K562 (cell line): Measurements from ENCODE around the gene DYNC2H1. TPM values are rescaled to one million over a fixed set of nuclear protein-coding genes. Genes with fewer than 3 reads are reported as not detected.

Source experiments
- ATAC-seq: fragments of 200-7000 bp; cut with Tn5 transposase; 3 replicates; pipeline ENCODE4 v1.9.1; 2020; ENCODE audit warnings: moderate library complexity
- BruUV-seq: library from RNA; stranded (reverse); fragments of 400-500 nt; replicated peaks from 2 replicates; lab custom pipeline; 2021; lab: Mats Ljungman, UMichigan
- CTCF ChIA-PET: fragments of 300-600 bp; formaldehyde crosslinking; extraction: SDS; loops from one replicate; lab custom pipeline; 2021; ENCODE audit warnings: low intra/inter-chr PET ratio; lab: Yijun Ruan, JAX
- POLR2A ChIA-PET: fragments of 300-600, 350-650 bp; sonication (Branson Sonifier 250); formaldehyde crosslinking; extraction: SDS; loops from one replicate; lab custom pipeline; 2021; ENCODE audit warnings: antibody characterized with exemption, inconsistent platforms; lab: Yijun Ruan, JAX
- DNase-seq, 4 experiments: peaks; one replicate each; pipeline versions ENCODE4 v3.0.0 to v3.0.0-alpha.2; 2011 to 2018; ENCODE audit warnings: low spot score in 3 of 4, mixed read lengths in 3 of 4; ENCODE audit errors: extremely low read depth in 1 of 4
- FAIRE-seq: peaks from 2 replicates; lab custom pipeline; 2011; peaks lifted over from hg19 to GRCh38; lab: Jason Lieb, UNC
- H2AFZ ChIP-seq: 2 replicates; pipeline ENCODE4 v1.6.0; 2011; ENCODE audit warnings: low read depth, low read length, control low read depth, inconsistent platforms
- H3K27ac ChIP-seq: fragments of 200-600 bp; 3 replicates; pipeline ENCODE4 v1.8.0; 2011; ENCODE audit warnings: low read depth, mild to moderate bottlenecking, control low read depth, inconsistent platforms, low read length, moderate library complexity, mixed read lengths; ENCODE audit errors: extremely low read depth
- H3K27me3 ChIP-seq, 2 experiments: fragments of 300-600 bp in 1 of 2; 2 replicates in 1 of 2; 3 replicates in 1 of 2; pipeline versions ENCODE4 v1.6.0 to v1.8.0; 2011; ENCODE audit warnings: inconsistent platforms in 2 of 2, low read length in 2 of 2, mild to moderate bottlenecking in 1 of 2, mixed read lengths in 1 of 2, moderate library complexity in 1 of 2; ENCODE audit not compliant: control insufficient read depth in 2 of 2, insufficient read depth in 2 of 2
- H3K36me3 ChIP-seq: fragments of 300-600 bp; 3 replicates; pipeline ENCODE4 v1.8.0; 2011; ENCODE audit warnings: mild to moderate bottlenecking, low read length, inconsistent platforms; ENCODE audit not compliant: control insufficient read depth, insufficient read depth
- H3K4me1 ChIP-seq, 2 experiments: fragments of 200-600 bp in 1 of 2; replicated peaks in 1 of 2; 2 replicates in 1 of 2; 3 replicates in 1 of 2; pipeline versions ENCODE4 v1.5.1 to v1.8.0; 2011; ENCODE audit warnings: inconsistent platforms in 2 of 2, low read length in 2 of 2, mild to moderate bottlenecking in 1 of 2, mixed read lengths in 1 of 2, moderate library complexity in 1 of 2; ENCODE audit not compliant: control insufficient read depth in 2 of 2, insufficient read depth in 2 of 2
- H3K4me2 ChIP-seq: 2 replicates; pipeline ENCODE4 v1.6.1; 2011; ENCODE audit warnings: low read length, control low read depth, inconsistent platforms, mixed read lengths; ENCODE audit not compliant: insufficient read depth
- H3K4me3 ChIP-seq: fragments of 200-600 bp; sonication (generic), shearing (Covaris generic); 2 replicates; pipeline ENCODE4 v1.5.1; 2016; ENCODE audit warnings: control low read depth, inconsistent platforms
- H3K79me2 ChIP-seq: fragments of 200-600 bp; 3 replicates; pipeline ENCODE4 v1.8.0; 2011; ENCODE audit warnings: low read length, inconsistent platforms; ENCODE audit not compliant: control insufficient read depth, insufficient read depth
- H3K9ac ChIP-seq, 2 experiments: 2 replicates each; pipeline versions ENCODE4 v1.6.0 to v1.6.1; 2011; ENCODE audit warnings: low read depth in 2 of 2, low read length in 2 of 2, control low read depth in 1 of 2, inconsistent platforms in 1 of 2, mild to moderate bottlenecking in 1 of 2, mixed read lengths in 1 of 2; ENCODE audit not compliant: insufficient read depth in 1 of 2
- H3K9me1 ChIP-seq: one replicate; pipeline ENCODE4 v1.6.0; 2011; ENCODE audit warnings: inconsistent platforms, mild to moderate bottlenecking, low read length, moderate library complexity; ENCODE audit not compliant: control insufficient read depth, insufficient read depth
- H3K9me3 ChIP-seq: replicated peaks from 2 replicates; pipeline ENCODE4 v1.5.1; 2011; ENCODE audit warnings: low read depth, low read length, inconsistent platforms; ENCODE audit not compliant: control insufficient read depth, insufficient read depth
- H4K20me1 ChIP-seq: replicated peaks from 2 replicates; pipeline ENCODE4 v1.6.1; 2011; ENCODE audit warnings: low read length, inconsistent platforms, mixed read lengths; ENCODE audit not compliant: control insufficient read depth, insufficient read depth
- BCOR ChIP-seq: fragments of 450-650 bp; IDR thresholded peaks from 2 replicates; pipeline ENCODE4 v1.6.1; 2016
- CREM ChIP-seq: IDR thresholded peaks from 2 replicates; pipeline ENCODE4 v1.6.1; 2014; ENCODE audit warnings: antibody characterized with exemption, low read depth
- E2F5 ChIP-seq: sonication (generic); formaldehyde crosslinking; IDR thresholded peaks from 2 replicates; pipeline ENCODE4 v1.8.0; 2022; ENCODE audit warnings: mild to moderate bottlenecking, missing genetic modification reagents
- EZH2 ChIP-seq: IDR thresholded peaks from 2 replicates; pipeline ENCODE4 v1.6.1; 2012; ENCODE audit warnings: low read depth, mild to moderate bottlenecking, inconsistent platforms, low read length, borderline replicate concordance
- FOXP4 ChIP-seq: sonication (generic); formaldehyde crosslinking; IDR thresholded peaks from 2 replicates; pipeline ENCODE4 v1.8.0; 2022; ENCODE audit warnings: mild to moderate bottlenecking, missing genetic modification reagents, borderline replicate concordance
- ILF3 ChIP-seq: fragments of 450-650 bp; IDR thresholded peaks from 2 replicates; pipeline ENCODE4 v1.6.1; 2018; ENCODE audit warnings: antibody characterized with exemption, mild to moderate bottlenecking, moderate library complexity, borderline replicate concordance
- IRF1 ChIP-seq: sonication (generic); formaldehyde crosslinking; IDR thresholded peaks from 2 replicates; pipeline ENCODE4 v1.8.0; 2022; ENCODE audit warnings: missing genetic modification reagents, mild to moderate bottlenecking, borderline replicate concordance
- MYNN ChIP-seq, 2 experiments: sonication (generic); formaldehyde crosslinking in 1 of 2; IDR thresholded peaks; 2 replicates each; pipeline versions ENCODE4 v1.5.0 to v1.6.1; 2016 to 2020; ENCODE audit warnings: antibody characterized with exemption in 1 of 2, missing genetic modification reagents in 1 of 2
- POLR2B ChIP-seq: fragments of 450-650 bp; IDR thresholded peaks from 2 replicates; pipeline ENCODE4 v1.6.1; 2018; ENCODE audit warnings: low read depth; ENCODE audit not compliant: partially characterized antibody
- RFX7 ChIP-seq: fragments of 250-450 bp; sonication (Bioruptor Pico); IDR thresholded peaks from 2 replicates; pipeline ENCODE4 v1.5.1; 2021; ENCODE audit warnings: mild to moderate bottlenecking
- RNF2 ChIP-seq: sonication (generic); IDR thresholded peaks from 2 replicates; pipeline ENCODE4 v1.6.1; 2016
- ZMIZ1 ChIP-seq, 2 experiments: fragments of 150-350 bp in 1 of 2; IDR thresholded peaks; 2 replicates each; pipeline ENCODE4 v1.6.1; 2012 to 2016; ENCODE audit warnings: low read depth in 2 of 2, low read length in 2 of 2, mild to moderate bottlenecking in 1 of 2, moderate library complexity in 1 of 2
- ZNF263 ChIP-seq: sonication (generic); formaldehyde crosslinking; IDR thresholded peaks from 2 replicates; pipeline ENCODE4 v1.8.0; 2022; ENCODE audit warnings: mild to moderate bottlenecking, missing genetic modification reagents, borderline replicate concordance
- ZNF316 ChIP-seq: fragments of 450-650 bp; IDR thresholded peaks from 2 replicates; pipeline ENCODE4 v1.6.1; 2016
- WGBS: fragments of 100-300 bp; shearing (Covaris generic); methylation state at CpG from one replicate; pipeline ENCODE4 v1.1.6; 2016; ENCODE audit warnings: low coverage, mixed read lengths; ENCODE audit not compliant: insufficient coverage; ENCODE audit errors: missing lambda C conversion rate; 5-methylcytosine and 5-hydroxymethylcytosine counted together
- in situ Hi-C: fragments of 300-500 bp; cut with MboI; formaldehyde crosslinking; loops from 4 replicates; pipeline ENCODE4 v1.15.0; 2018; ENCODE audit warnings: inconsistent platforms, mixed read lengths
- intact Hi-C: fragments of 100-400 bp; cut with micrococcal nuclease; formaldehyde crosslinking; loops from 2 replicates; pipeline ENCODE4 v1.14.2; 2022
- polyA plus RNA-seq, 8 experiments: library from polyadenylated mRNA; depleted of rRNA in 4 of 8; stranded (reverse) in 5 of 8; unstranded in 3 of 8; fragments of >200 nt; fragmentation: Nextera tagmentation in 2 of 8; fragmentation: Illumina TruSeq in 1 of 8; extraction: Ambion mirVana in 2 of 8; extraction: Trizol in 1 of 8; gene quantifications; 2 replicates each; pipeline versions ENCODE4 v1.2.1 to v1.2.3, GENCODE V29; 2011 to 2014; ENCODE audit warnings: inconsistent platforms in 1 of 8, missing spikeins in 1 of 8
- total RNA-seq, 7 experiments: library from RNA; depleted of rRNA in 6 of 7; stranded (reverse); fragments of >200 nt in 6 of 7; fragmentation: Illumina TruSeq in 2 of 7; extraction: Trizol in 2 of 7; gene quantifications; 2 replicates each; pipeline versions ENCODE4 v1.2.1 to v1.2.3, GENCODE V29; 2011 to 2021; ENCODE audit warnings: low replicate concordance in 1 of 7

The DYNC2H1 gene
- total and polyA plus RNA-seq, 9 of the 15 experiments (the other 6 are each of a cell fraction or from before 2014, with no cell fraction given) = 0.08 to 0.64 (median 0.20) TPM

GRCh38 chr11:103266167-103266831, 157.1 kb downstream of the DYNC2H1 start:
- no TSS peak for BruUV-seq
- TF ChIP-seq CREM = no peak
- no peak for TF ChIP-seq MYNN (IDR thresholded peaks at IDR 0.05)
- no peak for TF ChIP-seq MYNN (CRISPR knock-in tag; IDR thresholded peaks at IDR 0.05)
- no peak for TF ChIP-seq IRF1 (CRISPR knock-in tag)
- TF ChIP-seq ZNF263 = no peak
- no peak for TF ChIP-seq ZMIZ1 (IDR thresholded peaks at IDR 0.05; ENCODE audit: low read depth in 2 of 2, low read length in 2 of 2)
- no peak for TF ChIP-seq BCOR
- no peak for TF ChIP-seq RNF2
- TF ChIP-seq ILF3 = no peak
- no peak for TF ChIP-seq EZH2
- no peak for TF ChIP-seq FOXP4 (CRISPR knock-in tag)
- TF ChIP-seq E2F5 (CRISPR knock-in tag) = no peak
- TF ChIP-seq ZNF316 = no peak
- no peak for TF ChIP-seq POLR2B
- no peak for TF ChIP-seq RFX7 (CRISPR knock-in tag)
- TF ChIP-seq, all 486 proteins: peak for 0
- H3K4me3 ChIP-seq = no peak overlapping the region
- no peaks in the 10 kb centered on the region for H4K20me1 ChIP-seq
- FAIRE-seq (no peak), ATAC-seq (no peak), DNase-seq (no peak)
- no peaks in the 10 kb centered on the region for H3K79me2 ChIP-seq
- H2AFZ ChIP-seq = no peak overlapping the region
- no peaks in the 10 kb centered on the region for H3K4me1 ChIP-seq
- H3K27ac ChIP-seq = no peak overlapping the region
- intact Hi-C loops (no loop called here), in situ Hi-C loops (no loop called here)
- POLR2A ChIA-PET = no interaction called here
- H3K9me1 ChIP-seq = no peaks in the 10 kb centered on the region
- no peak overlapping the region for H3K4me2 ChIP-seq
- H3K27me3 ChIP-seq = no peaks in the 10 kb centered on the region
- H3K36me3 ChIP-seq = no peaks in the 10 kb centered on the region
- CTCF ChIA-PET = no interaction called here
- WGBS = 4% methylated on average over 9 of the region's 9 CpGs
- H3K9ac ChIP-seq = no peak overlapping the region
- no peaks in the 10 kb centered on the region for H3K9me3 ChIP-seq
